ENCODE data around the gene DOC2B.
"Not testable (repeated sequence)": the region's sequence is repeated elsewhere in the genome, so short reads cannot be mapped to it uniquely, and the experiment has no call there.

Gene DOC2B

DNA sequence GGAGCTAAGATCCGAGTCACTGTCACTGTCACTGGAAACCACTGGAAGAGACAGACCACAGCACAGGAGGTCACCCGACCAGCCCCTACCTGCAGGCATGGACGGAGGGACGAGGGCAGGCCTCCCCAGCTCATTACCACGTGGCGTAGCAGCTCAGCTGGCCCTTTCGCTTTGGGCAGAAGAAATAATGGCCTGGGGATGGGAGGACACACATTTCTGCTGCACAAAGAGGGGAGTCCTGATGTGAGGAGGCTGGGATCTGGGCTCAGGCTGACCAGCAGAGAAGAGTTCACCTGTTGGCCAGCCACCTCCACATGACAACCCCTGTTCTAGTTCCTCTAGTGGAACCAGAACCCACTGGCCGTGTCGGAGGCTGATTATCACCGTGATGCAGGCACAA is 38.2 kb upstream of the DOC2B start:
- H3K27me3 ChIP-seq (ENCODE audit: insufficient read depth, low read length) = no peaks in the 10 kb centered on the region
- H3K9me3 ChIP-seq (ENCODE audit: low read length) = peaks cover 2% of the 10 kb centered on the region
- no peak overlapping the region for H2AFZ ChIP-seq (ENCODE audit: low read depth, low read length)
- H3K36me3 ChIP-seq (ENCODE audit: insufficient read depth, low read length) = no peaks in the 10 kb centered on the region
- H3K4me1 ChIP-seq (ENCODE audit: insufficient read depth, low read length) = no peaks in the 10 kb centered on the region
- no peak overlapping the region for H3K4me3 ChIP-seq (ENCODE audit: low read length)

DNA sequence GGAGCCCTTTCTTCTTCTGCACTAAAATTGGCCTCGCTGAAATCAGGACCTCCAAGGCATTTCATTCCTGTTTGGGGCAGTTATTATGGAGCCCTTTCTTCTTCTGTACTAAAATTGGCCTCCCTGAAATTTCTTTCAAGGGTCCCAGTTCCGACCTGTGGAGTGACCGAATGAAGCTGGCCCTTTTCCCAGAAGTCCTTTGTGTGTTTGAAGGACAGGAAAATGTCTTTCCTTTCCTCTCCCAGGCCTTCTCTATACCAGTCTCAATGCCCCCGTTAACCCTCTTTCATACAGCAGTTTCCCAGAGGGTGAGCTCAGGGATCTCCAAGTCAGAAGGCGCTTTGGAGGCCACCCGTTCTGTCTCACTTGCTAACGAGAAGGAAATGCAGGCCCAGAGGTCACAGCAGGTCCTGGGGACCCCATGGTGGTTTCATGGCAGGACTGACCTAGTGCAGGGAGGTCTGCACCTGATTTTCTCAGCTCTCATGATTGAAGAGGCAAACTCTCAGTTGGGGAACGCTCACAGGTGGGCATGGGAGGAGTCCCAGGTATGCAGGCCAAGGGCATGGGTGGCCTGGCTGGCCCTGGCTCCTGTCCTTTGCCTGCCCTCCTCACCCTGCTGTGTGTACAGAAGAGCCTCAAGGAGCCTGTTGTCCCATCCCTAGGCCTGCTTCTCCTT is 37.1 kb upstream of the DOC2B start:
- H3K36me3 ChIP-seq (ENCODE audit: insufficient read depth, low read length) = no peaks in the 10 kb centered on the region
- no peaks in the 10 kb centered on the region for H3K27me3 ChIP-seq (ENCODE audit: insufficient read depth, low read length)
- H3K4me1 ChIP-seq (ENCODE audit: insufficient read depth, low read length) = no peaks in the 10 kb centered on the region
- no peak overlapping the region for H3K4me3 ChIP-seq (ENCODE audit: low read length)
- H2AFZ ChIP-seq (ENCODE audit: low read depth, low read length) = no peak overlapping the region
- peaks cover 2% of the 10 kb centered on the region for H3K9me3 ChIP-seq (ENCODE audit: low read length)

DNA sequence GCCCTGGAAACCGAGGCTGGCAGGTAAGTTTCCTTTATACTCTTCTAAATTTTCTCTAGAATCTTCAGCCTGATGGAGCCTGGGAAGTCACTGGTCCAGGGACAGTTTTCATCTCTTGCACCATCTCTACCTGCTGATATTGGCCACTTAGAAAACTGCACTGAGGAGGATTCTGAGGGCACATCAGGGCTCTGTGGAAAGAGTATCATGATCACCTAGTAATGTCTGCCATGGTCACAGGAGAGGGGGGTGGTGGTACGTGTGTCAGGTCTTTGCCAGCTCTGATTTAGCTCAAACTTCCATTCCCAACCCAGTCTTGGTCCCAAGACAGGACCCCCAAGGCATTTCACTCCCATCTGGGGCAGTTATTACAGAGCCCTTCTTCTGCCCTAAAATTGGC is 35.2 kb upstream of the DOC2B start:
- H2AFZ ChIP-seq (ENCODE audit: low read depth, low read length) = no peak overlapping the region
- H3K9me3 ChIP-seq (ENCODE audit: low read length) = peaks cover 2% of the 10 kb centered on the region
- H3K4me1 ChIP-seq (ENCODE audit: insufficient read depth, low read length) = no peaks in the 10 kb centered on the region
- no peaks in the 10 kb centered on the region for H3K36me3 ChIP-seq (ENCODE audit: insufficient read depth, low read length)
- no peaks in the 10 kb centered on the region for H3K27me3 ChIP-seq (ENCODE audit: insufficient read depth, low read length)
- no peak overlapping the region for H3K4me3 ChIP-seq (ENCODE audit: low read length)

DNA sequence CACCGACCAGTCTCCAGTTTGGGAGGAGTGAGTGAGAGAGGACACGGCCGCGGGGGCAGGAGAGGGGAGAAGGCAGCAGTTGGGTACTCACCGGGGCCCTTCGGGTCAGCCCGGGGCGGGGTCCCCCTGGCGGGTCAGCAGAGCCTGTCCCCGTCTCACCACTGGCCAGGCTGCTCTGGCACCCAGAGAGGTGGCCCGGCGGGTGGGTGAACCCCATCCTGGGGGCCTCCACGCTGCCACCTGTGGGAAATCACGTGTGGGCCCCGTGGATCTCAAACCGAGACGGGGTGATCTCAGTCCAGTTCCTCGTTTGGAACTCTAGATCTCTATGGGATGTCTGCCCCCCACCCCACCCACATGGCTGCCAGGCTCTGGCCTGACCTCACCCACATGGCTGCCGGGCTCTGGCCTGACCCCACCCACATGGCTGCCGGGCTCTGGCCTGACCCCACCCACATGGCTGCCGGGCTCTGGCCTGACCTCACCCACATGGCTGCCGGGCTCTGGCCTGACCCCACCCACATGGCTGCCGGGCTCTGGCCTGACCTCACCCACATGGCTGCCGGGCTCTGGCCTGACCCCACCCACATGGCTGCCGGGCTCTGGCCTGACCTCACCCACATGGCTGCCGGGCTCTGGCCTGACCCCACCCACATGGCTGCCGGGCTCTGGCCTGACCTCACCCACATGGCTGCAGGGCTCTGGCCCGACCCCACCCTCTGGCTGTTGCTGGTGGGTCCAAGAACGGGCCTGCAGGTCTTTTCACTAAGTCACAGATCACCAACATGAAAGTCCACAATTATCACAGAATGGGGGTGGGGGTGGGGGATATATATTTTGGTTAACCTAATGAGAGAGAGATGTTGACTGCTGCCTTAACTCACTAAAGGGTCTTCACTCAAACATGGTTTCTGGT is 34.4 kb upstream of the DOC2B start:
- not testable (repeated sequence) for H3K36me3 ChIP-seq (ENCODE audit: insufficient read depth, low read length); H3K9me3 ChIP-seq (ENCODE audit: low read length); H2AFZ ChIP-seq (ENCODE audit: low read depth, low read length); H3K4me1 ChIP-seq (ENCODE audit: insufficient read depth, low read length); H3K4me3 ChIP-seq (ENCODE audit: low read length); H3K27me3 ChIP-seq (ENCODE audit: insufficient read depth, low read length)

DNA sequence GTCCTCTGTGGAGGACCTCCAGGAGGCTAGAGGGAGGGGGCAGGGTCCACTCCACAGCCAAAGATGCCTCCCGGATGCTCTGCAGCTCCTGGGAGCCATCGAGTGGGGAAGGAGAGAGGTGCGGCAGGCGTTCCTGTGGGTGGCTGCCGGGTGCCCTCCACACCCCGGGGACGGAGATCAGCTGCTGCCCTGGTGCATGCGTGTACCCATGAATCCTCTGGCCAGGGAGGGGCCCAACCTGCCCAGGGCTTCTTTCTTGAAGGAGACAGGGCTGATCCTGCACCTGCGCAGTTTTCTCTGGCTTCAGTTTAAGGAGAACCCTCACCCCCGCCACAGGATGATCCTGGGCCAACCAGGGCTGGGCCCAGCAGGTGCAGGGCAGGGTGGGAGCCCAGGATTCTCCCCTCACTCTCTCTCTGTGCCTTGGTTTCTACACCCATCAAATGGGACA is 33.5 kb upstream of the DOC2B start:
- Histone ChIP-seq H3K36me3 (ENCODE audit: insufficient read depth, low read length) (no peaks in the 10 kb centered on the region), H3K9me3 (ENCODE audit: low read length) (no peaks in the 10 kb centered on the region), H3K27me3 (ENCODE audit: insufficient read depth, low read length) (no peaks in the 10 kb centered on the region), H2AFZ (ENCODE audit: low read depth, low read length) (no peak overlapping the region), H3K4me3 (ENCODE audit: low read length) (no peak overlapping the region), H3K4me1 (ENCODE audit: insufficient read depth, low read length) (no peaks in the 10 kb centered on the region)

DNA sequence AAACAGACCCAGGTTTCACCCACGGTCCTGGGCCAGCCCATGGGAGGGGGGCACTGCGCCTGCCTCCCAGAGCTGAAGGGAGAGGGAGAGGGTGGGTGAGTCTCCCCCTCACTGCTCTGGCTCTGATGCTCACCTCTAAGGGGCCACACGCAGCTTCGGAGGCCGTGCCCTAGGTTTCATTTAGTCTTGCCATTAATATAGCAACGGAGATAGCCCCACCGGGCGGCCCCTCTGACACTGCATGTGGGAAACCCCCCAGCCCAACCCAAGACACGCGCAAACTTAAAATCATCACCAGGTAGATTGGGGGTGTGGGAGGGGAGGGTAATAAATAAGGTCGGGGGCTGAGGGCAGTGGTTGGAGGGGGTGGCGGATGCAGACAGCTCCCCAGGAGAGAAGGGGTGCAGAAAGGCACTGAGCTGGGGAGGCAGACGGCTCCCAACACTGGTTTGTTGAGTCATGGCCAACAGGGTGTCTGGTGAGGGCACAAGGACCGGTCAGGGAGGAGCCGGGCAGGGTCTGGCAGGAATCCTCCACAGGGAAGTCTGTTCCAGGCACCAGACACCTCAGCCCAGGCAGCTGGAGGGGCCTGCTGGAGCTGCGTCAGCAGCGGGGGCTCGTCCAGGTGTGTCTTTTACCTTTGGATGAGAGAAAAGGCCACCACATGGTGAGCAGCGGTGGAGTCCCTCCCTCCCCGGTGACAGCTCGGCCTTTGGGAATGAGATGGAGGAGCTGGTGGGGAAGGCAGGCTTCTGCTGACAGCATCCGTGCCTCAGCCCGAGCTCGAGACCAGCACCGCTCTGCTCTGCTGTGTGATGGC is 32.0 kb upstream of the DOC2B start:
- Histone ChIP-seq H3K36me3 (ENCODE audit: insufficient read depth, low read length) (no peaks in the 10 kb centered on the region), H3K9me3 (ENCODE audit: low read length) (no peaks in the 10 kb centered on the region), H2AFZ (ENCODE audit: low read depth, low read length) (no peak overlapping the region), H3K4me1 (ENCODE audit: insufficient read depth, low read length) (no peaks in the 10 kb centered on the region), H3K4me3 (ENCODE audit: low read length) (no peak overlapping the region), H3K27me3 (ENCODE audit: insufficient read depth, low read length) (no peaks in the 10 kb centered on the region)

DNA sequence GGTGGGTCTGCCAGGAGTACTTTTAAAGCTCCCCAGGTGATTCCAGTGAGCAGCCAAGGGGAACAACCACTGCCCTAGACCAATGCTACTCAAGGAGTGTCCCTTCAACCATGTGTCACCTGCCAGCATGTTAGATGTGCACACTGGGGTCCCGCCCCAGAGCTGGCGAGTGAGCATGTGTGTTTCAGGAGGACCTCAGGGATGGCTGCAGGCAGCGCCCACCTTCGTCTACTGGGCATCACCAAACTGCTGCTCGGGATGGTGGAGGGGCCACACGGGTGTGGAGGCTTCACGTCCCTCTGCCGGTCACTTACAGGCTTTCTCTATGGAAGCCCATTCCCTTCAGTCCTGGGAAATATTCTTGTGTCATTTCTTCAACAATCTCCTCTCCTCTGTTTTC is 29.0 kb upstream of the DOC2B start:
- H3K4me1 ChIP-seq (ENCODE audit: insufficient read depth, low read length) = no peaks in the 10 kb centered on the region
- H3K4me3 ChIP-seq (ENCODE audit: low read length) = no peak overlapping the region
- H3K36me3 ChIP-seq (ENCODE audit: insufficient read depth, low read length) = no peaks in the 10 kb centered on the region
- H3K27me3 ChIP-seq (ENCODE audit: insufficient read depth, low read length) = no peaks in the 10 kb centered on the region
- H3K9me3 ChIP-seq (ENCODE audit: low read length) = no peaks in the 10 kb centered on the region
- H2AFZ ChIP-seq (ENCODE audit: low read depth, low read length) = no peak overlapping the region

DNA sequence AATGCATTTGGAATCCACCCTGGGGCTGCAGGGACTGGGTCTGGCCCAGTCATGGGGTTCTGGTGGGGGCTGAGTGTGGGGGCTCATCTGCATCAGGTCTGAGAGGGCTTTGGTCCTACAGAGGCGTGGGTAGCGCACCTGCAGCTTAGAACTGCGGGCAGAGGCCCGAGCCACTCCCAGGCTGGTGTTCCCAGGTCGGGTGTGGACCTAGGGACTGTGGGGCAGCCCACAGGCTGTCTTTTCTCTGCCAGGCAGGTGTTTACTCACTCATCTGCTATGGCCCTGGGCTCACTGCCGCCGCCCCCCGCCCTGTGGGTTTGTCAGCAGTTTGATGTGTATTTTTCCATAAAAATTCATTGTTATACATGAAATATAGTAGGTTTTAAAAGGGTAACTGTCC is 27.0 kb upstream of the DOC2B start:
- H3K36me3 ChIP-seq (ENCODE audit: insufficient read depth, low read length) = no peaks in the 10 kb centered on the region
- H3K4me3 ChIP-seq (ENCODE audit: low read length) = no peak overlapping the region
- no peak overlapping the region for H2AFZ ChIP-seq (ENCODE audit: low read depth, low read length)

DNA sequence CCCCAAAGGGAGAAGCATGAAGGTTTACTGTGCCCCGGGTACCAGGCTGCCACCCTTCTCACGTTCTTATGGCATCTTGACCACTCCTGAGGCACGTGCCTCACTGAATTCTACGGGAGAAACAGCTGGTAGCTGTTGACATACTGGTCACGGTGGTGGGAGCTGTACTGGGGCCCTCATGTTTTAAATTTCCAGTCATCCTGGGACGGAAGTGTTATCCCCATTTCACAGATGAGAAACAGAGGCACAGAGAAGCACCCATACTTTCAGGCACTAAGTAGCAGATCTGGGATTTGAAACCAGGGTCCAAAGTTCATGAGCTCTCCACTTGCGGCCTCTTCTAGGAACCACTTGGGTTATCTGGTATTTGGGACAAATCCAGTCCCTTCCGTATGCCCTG is 26.3 kb upstream of the DOC2B start:
- Histone ChIP-seq H3K27me3 (ENCODE audit: insufficient read depth, low read length) (no peaks in the 10 kb centered on the region), H2AFZ (ENCODE audit: low read depth, low read length) (no peak overlapping the region), H3K4me1 (ENCODE audit: insufficient read depth, low read length) (no peaks in the 10 kb centered on the region)

More for the DNA sequence above, 27.0 kb upstream of the DOC2B start:
- Histone ChIP-seq H3K27me3 (ENCODE audit: insufficient read depth, low read length) (no peaks in the 10 kb centered on the region), H3K4me1 (ENCODE audit: insufficient read depth, low read length) (no peaks in the 10 kb centered on the region), H3K9me3 (ENCODE audit: low read length) (no peaks in the 10 kb centered on the region)

DNA sequence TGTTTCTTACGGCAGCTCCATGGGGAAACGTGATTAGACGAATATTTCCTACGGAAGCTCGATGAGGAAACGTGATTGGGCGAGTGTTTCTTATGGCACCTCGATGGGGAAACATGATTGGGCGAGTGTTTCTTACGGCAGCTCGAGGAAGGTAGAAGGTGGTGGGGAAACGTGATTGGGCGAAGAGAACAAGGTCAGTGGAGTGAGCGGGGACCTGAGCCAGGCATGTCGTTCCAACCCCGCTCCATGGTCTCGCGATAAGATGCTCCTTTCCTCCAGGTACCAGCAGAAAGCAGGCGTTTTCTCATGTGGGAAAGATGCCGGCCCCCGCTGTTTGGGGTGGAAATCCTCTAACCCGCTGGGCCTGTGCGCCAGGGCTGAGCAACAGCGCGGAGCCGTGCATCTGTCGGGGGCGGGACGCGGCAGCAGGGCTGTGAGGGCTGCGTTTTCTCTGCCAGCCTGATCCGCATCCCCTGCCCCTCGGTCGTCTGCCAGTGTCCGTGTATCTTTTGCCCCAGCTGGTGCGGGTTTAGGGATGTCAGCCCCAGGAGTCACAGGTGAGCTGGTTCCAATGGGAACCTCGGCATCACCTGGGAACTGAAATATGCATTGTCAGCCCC is 25.6 kb upstream of the DOC2B start:
- H3K9me3 ChIP-seq (ENCODE audit: low read length) = no peaks in the 10 kb centered on the region
- H2AFZ ChIP-seq (ENCODE audit: low read depth, low read length) = no peak overlapping the region
- no peaks in the 10 kb centered on the region for H3K36me3 ChIP-seq (ENCODE audit: insufficient read depth, low read length)
- no peaks in the 10 kb centered on the region for H3K4me1 ChIP-seq (ENCODE audit: insufficient read depth, low read length)
- no peak overlapping the region for H3K4me3 ChIP-seq (ENCODE audit: low read length)
- no peaks in the 10 kb centered on the region for H3K27me3 ChIP-seq (ENCODE audit: insufficient read depth, low read length)

More for the DNA sequence above, 26.3 kb upstream of the DOC2B start:
- no peaks in the 10 kb centered on the region for H3K9me3 ChIP-seq (ENCODE audit: low read length)
- no peaks in the 10 kb centered on the region for H3K36me3 ChIP-seq (ENCODE audit: insufficient read depth, low read length)
- no peak overlapping the region for H3K4me3 ChIP-seq (ENCODE audit: low read length)

DNA sequence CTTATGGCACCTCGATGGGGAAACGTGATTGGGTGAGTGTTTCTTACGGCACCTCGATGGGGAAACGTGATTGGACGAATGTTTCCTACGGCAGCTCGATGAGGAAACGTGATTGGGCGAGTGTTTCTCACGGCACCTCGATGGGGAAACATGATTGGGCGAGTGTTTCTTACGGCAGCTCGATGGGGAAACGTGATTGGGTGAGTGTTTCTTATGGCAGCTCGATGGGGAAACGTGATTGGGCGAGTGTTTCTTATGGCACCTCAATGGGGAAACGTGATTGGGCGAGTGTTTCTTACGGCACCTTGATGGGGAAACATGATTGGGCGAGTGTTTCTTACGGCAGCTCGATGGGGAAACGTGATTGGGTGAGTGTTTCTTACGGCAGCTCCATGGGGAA is 25.0 kb upstream of the DOC2B start:
- not testable (repeated sequence) for H3K27me3 ChIP-seq (ENCODE audit: insufficient read depth, low read length); H3K4me1 ChIP-seq (ENCODE audit: insufficient read depth, low read length); H3K36me3 ChIP-seq (ENCODE audit: insufficient read depth, low read length); H2AFZ ChIP-seq (ENCODE audit: low read depth, low read length); H3K9me3 ChIP-seq (ENCODE audit: low read length); H3K4me3 ChIP-seq (ENCODE audit: low read length)

DNA sequence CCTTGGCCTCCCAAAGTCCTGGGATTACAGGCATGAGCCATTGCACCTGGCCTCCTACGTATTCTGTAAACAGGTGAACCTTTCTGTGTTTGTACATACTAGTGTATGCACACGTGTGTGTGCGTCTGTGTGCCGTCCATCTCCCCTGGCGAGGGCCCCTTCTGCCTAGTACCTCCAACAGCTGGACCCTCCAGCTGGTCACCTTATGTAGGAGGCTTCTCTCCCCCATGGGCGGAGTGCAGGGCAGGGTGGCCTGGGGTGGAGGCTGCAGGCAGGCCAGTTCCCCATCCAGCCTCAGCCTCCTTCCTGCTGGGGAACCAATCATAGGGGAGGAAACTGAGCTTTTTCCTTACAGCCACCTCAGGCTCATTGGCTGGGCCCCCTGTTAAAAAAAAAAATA is 24.4 kb upstream of the DOC2B start:
- Histone ChIP-seq H3K36me3 (ENCODE audit: insufficient read depth, low read length) (no peaks in the 10 kb centered on the region), H3K27me3 (ENCODE audit: insufficient read depth, low read length) (peaks cover 3% of the 10 kb centered on the region), H2AFZ (ENCODE audit: low read depth, low read length) (no peak overlapping the region), H3K4me3 (ENCODE audit: low read length) (no peak overlapping the region), H3K4me1 (ENCODE audit: insufficient read depth, low read length) (no peaks in the 10 kb centered on the region), H3K9me3 (ENCODE audit: low read length) (no peaks in the 10 kb centered on the region)
